GM12878 (cell line): ENCODE results near the gene GANAB. TPM values are rescaled to one million over a fixed set of nuclear protein-coding genes. Genes with fewer than 3 reads are reported as not detected.
"Not testable (repeated sequence)": the region's sequence is repeated elsewhere in the genome, so short reads cannot be mapped to it uniquely, and the experiment has no call there.

ENCODE experiments used
- ATAC-seq: fragments of 200-7000 bp; cut with Tn5 transposase; 3 replicates; pipeline ENCODE4 v1.9.1; 2020; ENCODE audit warnings: mild to moderate bottlenecking, moderate library complexity
- BruUV-seq: library from RNA; stranded (reverse); fragments of 400-500 nt; replicated peaks from 2 replicates; lab custom pipeline; 2021; lab: Mats Ljungman, UMichigan
- CTCF ChIA-PET: fragments of 300-600 bp; sonication (Branson Sonifier 250); formaldehyde crosslinking; extraction: SDS; loops from one replicate; lab custom pipeline; 2021; ENCODE audit warnings: inconsistent platforms; lab: Yijun Ruan, JAX
- POLR2A ChIA-PET: fragments of 350-600 bp; formaldehyde crosslinking; extraction: SDS; loops from one replicate; lab custom pipeline; 2021; ENCODE audit warnings: inconsistent platforms; lab: Charles Lee
- RAD21 ChIA-PET: fragments of 300-600 bp; sonication (Branson Sonifier 250); formaldehyde crosslinking; loops from one replicate; lab custom pipeline; 2023; ENCODE audit warnings: antibody characterized with exemption; ENCODE audit not compliant: unreplicated experiment; lab: Charles Lee
- SMC1A ChIA-PET: fragments of 300-600 bp; sonication (Branson Sonifier 250); formaldehyde crosslinking; loops from one replicate; lab custom pipeline; 2023; ENCODE audit not compliant: unreplicated experiment, uncharacterized antibody; lab: Charles Lee
- DNase-seq: peaks from one replicate; pipeline ENCODE4 v3.0.0-alpha.2; 2011; ENCODE audit warnings: low read depth, low spot score
- FAIRE-seq: peaks from 3 replicates; lab custom pipeline; 2011; peaks lifted over from hg19 to GRCh38; lab: Jason Lieb, UNC
- H2AFZ ChIP-seq: 2 replicates; pipeline ENCODE4 v1.6.0; 2011; ENCODE audit warnings: low read depth, low read length, control low read depth; ENCODE audit not compliant: control insufficient read depth
- H3K27ac ChIP-seq: 2 replicates; pipeline ENCODE4 v1.5.1; 2011; ENCODE audit warnings: control low read depth; ENCODE audit not compliant: control insufficient read depth, insufficient read depth
- H3K27me3 ChIP-seq, 2 experiments: replicated peaks in 1 of 2; 2 replicates each; pipeline versions ENCODE4 v1.6.0 to v1.6.1; 2011; ENCODE audit warnings: low read length in 1 of 2; ENCODE audit not compliant: control insufficient read depth in 2 of 2, insufficient read depth in 2 of 2
- H3K36me3 ChIP-seq, 2 experiments: 2 replicates each; pipeline ENCODE4 v1.5.1; 2011; ENCODE audit warnings: low read length in 1 of 2; ENCODE audit not compliant: control insufficient read depth in 2 of 2, insufficient read depth in 2 of 2
- H3K4me1 ChIP-seq: 2 replicates; pipeline ENCODE4 v1.6.1; 2011; ENCODE audit warnings: mild to moderate bottlenecking, low read length, moderate library complexity, mixed read lengths; ENCODE audit not compliant: control insufficient read depth, insufficient read depth
- H3K4me2 ChIP-seq: 2 replicates; pipeline ENCODE4 v1.6.0; 2011; ENCODE audit warnings: control low read depth; ENCODE audit not compliant: control insufficient read depth, insufficient read depth
- H3K4me3 ChIP-seq: fragments of 200-600 bp; sonication (generic); 2 replicates; pipeline ENCODE4 v1.5.1; 2016
- H3K79me2 ChIP-seq: 2 replicates; pipeline ENCODE4 v1.6.0; 2011; ENCODE audit warnings: low read length; ENCODE audit not compliant: control insufficient read depth, insufficient read depth
- H3K9ac ChIP-seq: 2 replicates; pipeline ENCODE4 v1.8.0; 2011; ENCODE audit warnings: low read length, control low read depth, mixed read lengths; ENCODE audit not compliant: control insufficient read depth, insufficient read depth
- H3K9me3 ChIP-seq: replicated peaks from 3 replicates; pipeline ENCODE4 v1.5.1; 2011; ENCODE audit warnings: mild to moderate bottlenecking, low read length; ENCODE audit not compliant: control insufficient read depth, insufficient read depth
- H4K20me1 ChIP-seq: 2 replicates; pipeline ENCODE4 v1.6.0; 2011; ENCODE audit not compliant: control insufficient read depth, insufficient read depth
- HDGF ChIP-seq: fragments of 450-650 bp; IDR thresholded peaks from 2 replicates; pipeline ENCODE4 v1.6.1; 2016; ENCODE audit warnings: antibody characterized with exemption
- TCF3 ChIP-seq: IDR thresholded peaks from 2 replicates; pipeline ENCODE4 v1.6.1; 2012; ENCODE audit warnings: low read depth, mild to moderate bottlenecking, low read length, borderline replicate concordance; ENCODE audit not compliant: insufficient read depth
- WGBS: methylation state at CpG from one replicate; pipeline ENCODE4 v1.1.6; 2016; ENCODE audit warnings: low lambda C conversion rate; ENCODE audit not compliant: insufficient replicate concordance, insufficient coverage; ENCODE audit errors: missing lambda C conversion rate; 5-methylcytosine and 5-hydroxymethylcytosine counted together
- in situ Hi-C: fragments of 300-500 bp; cut with MboI; formaldehyde crosslinking; loops from 9 replicates; pipeline ENCODE4 v1.14.3; 2018; ENCODE audit warnings: mixed read lengths
- intact Hi-C: fragments of 100-400 bp; cut with micrococcal nuclease; formaldehyde crosslinking; loops from one replicate; pipeline ENCODE4 v1.14.2; 2022; ENCODE audit not compliant: unreplicated experiment
- polyA plus RNA-seq, 11 experiments: library from polyadenylated mRNA; depleted of rRNA in 4 of 11; unstranded in 6 of 11; stranded (reverse) in 5 of 11; fragments of >200 nt; fragmentation: Nextera tagmentation in 4 of 11; fragmentation: Illumina TruSeq in 1 of 11; extraction: Ambion mirVana in 4 of 11; extraction: Trizol in 1 of 11; gene quantifications; 1 replicate in 1 of 11; 2 replicates in 10 of 11; pipeline versions ENCODE4 v1.2.1 to v1.2.3, GENCODE V29; 2011 to 2016; ENCODE audit warnings: inconsistent platforms in 2 of 11, missing spikeins in 2 of 11, low read depth in 1 of 11
- total RNA-seq, 4 experiments: library from RNA; depleted of rRNA in 3 of 4; stranded (reverse); fragments of >200 nt in 3 of 4; fragmentation: Illumina TruSeq in 1 of 4; extraction: Trizol in 1 of 4; gene quantifications; 2 replicates each; pipeline versions ENCODE4 v1.2.1 to v1.2.3, GENCODE V29; 2013 to 2021

The GANAB gene
- total and polyA plus RNA-seq, 10 of the 15 experiments (the other 5 are each of a cell fraction or from before 2014, with no cell fraction given), result 4.5 to 175 (median 102) TPM

DNA sequence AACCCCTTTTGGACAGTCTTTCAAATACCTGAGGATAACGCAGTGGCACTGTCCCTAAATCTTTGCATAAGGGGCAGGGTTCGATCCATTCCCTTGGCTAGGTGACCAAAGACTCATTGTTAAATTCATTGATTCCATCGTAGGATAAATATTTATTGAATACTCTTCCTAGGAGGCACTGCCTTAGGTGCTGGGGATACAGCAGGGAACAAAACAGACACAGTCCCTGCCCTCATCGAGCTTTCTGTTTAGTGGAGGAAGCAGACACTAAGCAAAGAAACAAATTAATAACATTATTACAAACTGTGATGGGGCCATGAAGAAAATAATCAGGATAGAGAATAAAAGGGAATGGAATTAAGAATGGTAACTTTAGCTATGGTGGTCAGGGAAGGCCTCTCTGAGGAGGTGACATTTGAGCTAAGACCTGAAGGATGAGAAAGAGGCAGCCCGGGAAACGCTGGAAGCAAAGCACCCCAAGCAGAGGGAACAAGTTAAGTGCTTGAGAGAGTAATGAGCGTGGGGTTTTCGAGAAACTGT, 25.3 kb downstream of the GANAB start:
- ChIA-PET CTCF (interaction anchor here (0.7 to 2.8 kb wide), 13 partner anchors 10 to 228 kb away, joined by 3 to 12 read pairs (median 4); partner anchors contain the start of genes C11orf98, CSKMT, HNRNPUL2 and TUT1), SMC1A (interaction anchor here (0.6 to 2.6 kb wide), 15 partner anchors 9 to 241 kb away, joined by 3 to 11 read pairs (median 4); partner anchors contain the start of genes C11orf98, CSKMT, MTA2 and TUT1), POLR2A (interaction anchor here (0.6 to 5.0 kb wide), 26 partner anchors 8 to 240 kb away, joined by 3 to 50 read pairs (median 5); partner anchors contain the start of genes C11orf98, CSKMT, EEF1G and EML3), RAD21 (interaction anchor here (0.8 to 3.3 kb wide), 10 partner anchors 10 to 237 kb away, joined by 3 to 25 read pairs (median 5); partner anchors contain the start of genes C11orf98, CSKMT, EEF1G and HNRNPUL2)
- Histone ChIP-seq H3K4me1 (0 out of 2 replicates have a peak, but pooled peaks cover 4% of the 10 kb centered on the region), H3K36me3 (peaks cover 3 to 8% of the 10 kb centered on the region in 2 experiments; a peak in 3 of 4 replicates), H4K20me1 (no peaks in the 10 kb centered on the region), H3K27ac (peak overlapping the region; percentile 81), H3K79me2 (peaks cover 11% of the 10 kb centered on the region), H3K4me2 (peak overlapping the region; percentile 98), H3K9me3 (no peaks in the 10 kb centered on the region), H3K4me3 (peak overlapping the region; percentile 84), H2AFZ (peak overlapping the region; percentile 67), H3K9ac (peak overlapping the region; percentile 96), H3K27me3 (no peaks in the 10 kb centered on the region)
- in situ Hi-C loops, result no loop called here
- TSS peak; percentile 68 for BruUV-seq
- TF ChIP-seq TCF3 (no peak), HDGF (peak; percentile 15; the same call in 1 of the 2 replicates)
- FAIRE-seq, result peak; percentile 13
- intact Hi-C loops, result no loop called here
- DNase-seq, result no peak
- 6% methylated on average over 8 of the region's 8 CpGs for WGBS
- ATAC-seq, result no peak

DNA sequence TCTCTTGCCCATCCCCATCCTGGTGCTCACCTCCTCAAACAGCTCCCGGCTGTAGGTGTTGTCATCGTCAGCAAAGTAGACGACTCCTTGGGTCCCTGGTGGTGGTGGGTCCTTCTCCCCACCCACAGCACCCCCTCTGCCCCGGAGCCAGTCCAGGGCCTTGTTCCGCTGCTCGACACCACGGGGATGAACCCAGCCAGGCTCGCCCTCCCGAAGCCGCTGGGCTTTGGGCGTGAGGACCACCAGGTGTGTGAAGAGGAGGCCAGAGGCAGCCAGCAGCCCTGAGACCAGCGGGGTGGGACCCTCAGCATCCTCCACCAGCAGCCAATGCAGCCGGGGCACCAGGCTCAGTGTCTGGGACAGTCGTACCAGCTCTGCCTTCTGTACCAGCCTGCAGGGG, 29.5 kb downstream of the GANAB start:
- H3K9ac ChIP-seq, in situ Hi-C loops, BruUV-seq, H3K4me2 ChIP-seq, DNase-seq, CTCF ChIA-PET, H4K20me1 ChIP-seq, H2AFZ ChIP-seq, RAD21 ChIA-PET, ATAC-seq, H3K27me3 ChIP-seq, intact Hi-C loops, H3K9me3 ChIP-seq, H3K4me3 ChIP-seq, H3K4me1 ChIP-seq, H3K27ac ChIP-seq, SMC1A ChIA-PET, FAIRE-seq, H3K36me3 ChIP-seq: not testable (repeated sequence)
- WGBS, result 96% methylated on average over 9 of the region's 14 CpGs
- POLR2A ChIA-PET, result interaction anchor here (0.5 to 1.1 kb wide), 3 partner anchors 18 to 25 kb away, joined by 3 to 5 read pairs (median 3); partner anchors contain the start of gene TUT1
- peaks cover 11% of the 10 kb centered on the region for H3K79me2 ChIP-seq
